GM04503 (cell line): ENCODE results near the gene FBLN1.

ENCODE experiments used
- DNase-seq: peaks from one replicate; pipeline ENCODE4 v3.0.0-alpha.2; 2012; ENCODE audit warnings: low read depth

FBLN1 gene

GRCh38 chr22:45640291-45640940 lies 137.7 kb downstream of the FBLN1 start:
- no peak for DNase-seq

DNA sequence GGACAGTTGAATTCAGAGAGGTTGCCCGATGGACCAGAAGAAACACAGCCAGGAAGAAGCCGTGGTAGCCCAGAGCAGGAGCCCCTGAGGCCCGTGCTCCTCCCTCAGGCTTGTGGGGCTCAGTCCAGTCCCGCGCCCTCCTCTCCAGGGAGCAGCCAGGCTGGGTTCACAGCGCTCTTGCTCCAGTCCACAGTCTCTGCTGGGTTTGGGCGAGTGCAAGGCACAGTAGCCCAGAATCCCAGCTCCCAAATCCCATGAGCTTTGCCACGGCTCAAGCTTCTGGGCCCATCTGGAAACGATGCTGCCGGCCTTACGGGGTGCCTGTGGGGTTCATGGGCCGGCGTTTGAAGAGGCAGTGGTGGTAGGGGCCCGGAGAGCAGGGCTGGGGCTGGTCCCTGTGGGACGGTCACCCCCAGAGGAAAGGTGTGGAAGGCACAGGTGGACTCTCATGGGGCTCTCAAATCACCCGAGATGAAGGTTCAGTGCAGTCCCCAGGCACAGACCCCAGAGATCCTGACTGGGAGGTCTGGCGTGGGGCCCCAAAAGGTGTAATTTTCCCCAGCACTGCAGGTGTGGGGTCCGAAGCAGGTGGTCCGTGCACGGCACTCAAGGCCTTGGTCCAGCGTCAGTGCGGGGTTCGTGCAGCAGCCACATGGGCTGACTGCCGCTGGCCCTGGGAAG lies 138.4 kb downstream of the FBLN1 start:
- no peak for DNase-seq

- DNase-seq: no peak
Measured at GRCh38 chr22:45642986-45643385, 140.3 kb downstream of the FBLN1 start.

DNA sequence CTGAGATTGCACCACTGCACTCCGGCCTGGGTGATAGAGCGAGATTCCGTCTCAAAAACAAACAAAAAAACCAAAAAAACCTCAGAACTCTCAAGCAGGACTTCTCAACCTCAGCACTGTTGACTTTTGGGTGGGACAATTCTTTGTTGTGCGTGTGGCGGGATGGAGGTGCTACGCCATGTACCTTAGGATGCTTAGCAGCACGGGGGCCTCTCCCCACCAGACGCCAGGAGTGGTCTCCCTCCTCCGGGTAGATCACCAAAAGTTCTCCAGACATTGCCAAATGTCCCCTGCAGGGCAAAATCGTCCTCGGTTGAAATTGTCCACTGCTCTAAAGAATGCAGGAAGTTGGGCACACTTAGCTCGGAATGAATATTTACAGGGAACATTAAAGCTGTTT lies 142.0 kb downstream of the FBLN1 start:
- no peak for DNase-seq

DNA sequence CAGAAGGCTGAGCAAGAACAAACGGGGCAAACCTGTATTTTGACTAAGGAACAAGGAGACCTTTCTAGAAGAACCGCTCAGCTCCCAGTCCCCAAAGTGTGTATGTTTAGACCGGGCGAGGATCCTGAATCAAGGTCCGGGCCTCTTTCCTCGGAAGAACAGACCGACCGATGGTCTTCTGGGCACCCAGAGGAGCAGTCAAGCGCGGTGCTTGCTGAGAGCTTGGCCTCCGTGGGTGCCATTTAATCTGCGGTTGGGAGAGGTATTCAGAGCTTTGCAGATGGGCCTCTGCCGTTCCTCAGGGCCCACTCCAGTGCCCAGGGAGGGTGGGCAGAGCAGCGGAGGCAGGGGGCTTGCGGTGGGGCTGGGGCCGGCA lies 142.5 kb downstream of the FBLN1 start:
- DNase-seq: no peak

DNA sequence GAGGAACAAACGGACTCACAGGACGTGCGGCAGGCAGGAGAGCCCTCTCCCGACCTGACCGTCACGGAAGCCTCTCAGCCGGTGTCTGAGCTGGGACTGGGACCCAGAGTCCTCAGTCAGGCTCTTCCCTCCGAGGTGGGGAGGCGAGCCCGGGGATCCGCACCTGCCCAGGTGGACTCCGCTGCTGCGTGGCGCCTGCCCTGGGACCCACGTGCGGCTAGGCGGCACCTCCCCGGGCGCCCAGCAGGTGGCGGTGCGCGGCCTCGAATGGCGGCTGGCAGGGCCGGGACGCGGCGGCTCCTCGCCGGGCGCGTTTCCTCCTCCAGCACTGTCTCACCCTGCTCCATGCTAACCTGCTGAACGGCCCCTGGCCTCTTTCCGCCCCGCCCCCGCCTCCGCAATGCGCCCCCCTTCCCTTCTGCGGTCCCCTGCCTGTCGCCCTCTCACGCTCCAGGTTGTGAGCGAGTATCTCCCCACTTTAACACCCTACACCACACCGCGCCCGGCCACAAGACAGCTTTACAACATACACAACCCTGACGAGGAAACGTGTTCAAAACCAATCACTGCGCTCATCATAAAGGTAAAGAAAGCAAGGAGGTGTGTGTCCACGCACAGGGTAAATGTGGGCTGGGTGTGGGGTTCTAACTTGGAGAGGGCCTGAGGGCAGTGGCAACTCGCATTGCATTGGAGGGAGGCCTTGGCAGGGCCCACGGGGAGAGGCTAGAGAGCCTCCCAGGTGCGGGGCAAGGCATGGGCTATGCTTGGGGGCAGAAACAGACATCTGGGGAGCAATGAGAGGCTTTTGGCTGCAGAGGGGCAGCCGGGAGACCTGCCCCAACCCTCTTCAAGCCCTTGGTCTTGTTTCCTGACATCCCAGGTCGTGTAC lies 143.1 kb downstream of the FBLN1 start:
- DNase-seq: no peak

- no peak for DNase-seq
Measured at GRCh38 chr22:45647532-45648225, 145.0 kb downstream of the FBLN1 start.

DNA sequence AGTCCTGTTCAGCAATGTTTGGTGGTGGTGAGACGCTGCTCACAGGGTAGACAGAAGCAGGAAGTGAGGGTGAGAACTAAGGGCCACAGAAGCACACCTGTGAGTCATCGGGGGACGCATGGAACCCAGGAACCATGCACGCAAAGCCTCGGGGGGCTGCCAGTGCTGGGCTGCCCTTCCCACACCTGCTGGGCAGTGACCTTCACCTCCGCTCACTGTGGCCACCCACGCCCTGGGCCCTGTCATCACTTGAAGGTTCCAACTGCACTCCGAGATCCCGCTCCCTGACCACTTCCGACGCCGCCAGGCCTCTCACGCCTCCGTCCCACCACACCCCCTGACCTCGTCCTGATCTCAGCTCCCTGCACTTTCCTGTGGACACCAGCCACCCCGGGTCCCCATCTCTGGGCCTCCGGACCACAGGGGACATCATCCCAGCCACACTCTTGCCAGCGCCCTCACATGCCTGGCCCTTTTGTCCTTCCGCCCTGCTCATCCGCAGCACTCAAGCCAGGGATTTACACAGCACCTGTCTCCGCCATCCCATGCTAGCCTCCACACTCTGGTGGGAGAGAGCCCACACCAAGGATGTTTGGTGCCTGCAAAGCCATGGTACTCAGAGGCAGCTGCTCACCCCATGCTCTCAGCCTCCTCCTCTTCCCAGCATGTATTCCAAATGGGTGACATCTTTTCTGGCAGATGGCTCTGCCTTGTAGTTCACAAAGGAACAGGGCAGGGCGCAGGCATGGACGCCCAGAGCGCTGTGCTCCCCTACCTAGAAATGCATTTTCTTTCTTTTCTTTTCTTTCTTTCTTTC lies 145.8 kb downstream of the FBLN1 start:
- DNase-seq: no peak

GRCh38 chr22:45649809-45650208 lies 147.1 kb downstream of the FBLN1 start:
- DNase-seq: no peak

GRCh38 chr22:45650721-45651120 lies 148.0 kb downstream of the FBLN1 start:
- DNase-seq: no peak
